GM18526 (cell line): ENCODE measurements around the gene TRIM17.

Experiments used
- POLR2A ChIP-seq: IDR thresholded peaks from 3 replicates; pipeline ENCODE4 v1.6.1; 2011; ENCODE audit not compliant: insufficient read length; ENCODE audit errors: extremely low read depth

TRIM17 gene

GRCh38 chr1:228366062-228366865 is 50.4 kb downstream of the TRIM17 start:
- TF ChIP-seq POLR2A: no peak

- no peak for TF ChIP-seq POLR2A
Observed at GRCh38 chr1:228365271-228366061, 51.2 kb downstream of the TRIM17 start.

- TF ChIP-seq POLR2A: no peak
Observed at GRCh38 chr1:228364706-228365213, 51.9 kb downstream of the TRIM17 start.

- TF ChIP-seq POLR2A: no peak
Observed at GRCh38 chr1:228364068-228364705, 52.5 kb downstream of the TRIM17 start.

GRCh38 chr1:228363686-228364067 is 53.0 kb downstream of the TRIM17 start:
- TF ChIP-seq POLR2A: no peak

- TF ChIP-seq POLR2A: no peak
Observed at GRCh38 chr1:228362884-228363450, 53.7 kb downstream of the TRIM17 start.

GRCh38 chr1:228362141-228362883 is 54.3 kb downstream of the TRIM17 start:
- TF ChIP-seq POLR2A: no peak

GRCh38 chr1:228361314-228362140 is 55.1 kb downstream of the TRIM17 start:
- no peak for TF ChIP-seq POLR2A

GRCh38 chr1:228360533-228361313 is 55.9 kb downstream of the TRIM17 start:
- TF ChIP-seq POLR2A: no peak

- TF ChIP-seq POLR2A: no peak
Observed at GRCh38 chr1:228359613-228360532, 56.8 kb downstream of the TRIM17 start.

GRCh38 chr1:228358764-228359612 is 57.7 kb downstream of the TRIM17 start:
- no peak for TF ChIP-seq POLR2A

GRCh38 chr1:228358039-228358763 is 58.5 kb downstream of the TRIM17 start:
- no peak for TF ChIP-seq POLR2A
